ENCODE results near the gene MIPOL1. TPM values are rescaled to one million over a fixed set of nuclear protein-coding genes. Genes with fewer than 3 reads are reported as not detected.
A peak's percentile ranks its signal among the peaks of the same experiment; 100 is the strongest.

Gene MIPOL1
- total and polyA plus RNA-seq, 2 of the 13 experiments (the other 11 are each of a cell fraction or from before 2014, with no cell fraction given): 8.6 to 34.2 TPM

DNA sequence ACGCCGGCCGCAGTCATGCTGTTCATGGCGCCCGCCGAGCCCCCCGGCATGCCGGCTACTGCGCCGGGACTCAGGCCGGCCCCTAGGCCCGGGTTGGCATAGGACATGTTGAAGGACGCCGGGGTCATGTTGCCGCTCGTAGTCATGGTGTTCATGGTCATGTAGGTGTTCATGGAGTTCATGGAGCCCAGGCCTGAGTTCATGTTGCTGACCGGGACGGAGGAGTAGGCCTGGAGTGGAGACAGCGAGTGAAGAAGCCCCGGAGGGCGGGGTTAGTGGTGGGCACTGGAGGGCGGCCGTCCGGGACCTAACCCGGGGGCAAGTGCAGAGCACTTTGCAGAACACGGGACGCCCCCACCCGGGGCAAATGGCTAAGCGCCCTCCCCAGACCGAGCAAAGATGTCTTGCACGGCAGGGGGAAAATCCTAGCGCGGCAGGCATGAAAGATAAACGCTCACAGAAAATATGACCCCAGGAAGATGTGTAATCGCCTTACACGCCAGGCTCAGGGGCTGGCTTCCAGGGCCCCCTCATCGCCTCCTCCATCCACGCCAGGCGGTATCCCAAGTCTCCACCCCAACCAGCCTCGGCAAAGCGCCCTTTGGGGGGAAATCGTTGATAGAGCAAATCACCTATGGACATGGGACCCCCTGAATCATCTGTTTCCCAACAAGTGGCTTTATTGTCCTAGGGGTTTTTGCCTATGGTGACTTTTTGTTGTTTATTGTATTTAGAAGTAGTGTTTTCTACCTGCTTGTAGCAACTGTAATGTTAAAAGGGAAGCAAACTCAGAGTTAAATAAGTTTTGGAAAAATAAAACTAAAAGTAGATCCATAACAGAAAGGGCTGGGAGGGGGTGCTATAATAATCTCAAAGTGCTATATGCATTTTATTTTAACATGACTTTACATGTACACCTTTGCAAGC is 395.0 kb downstream of the MIPOL1 start (continued):
- TF ChIP-seq NRL (CRISPR knock-in tag; IDR thresholded peaks at IDR 0.05; ENCODE audit: borderline replicate concordance): 0 out of 2 replicates have a peak, but pooled peaks have one; percentile 46
- TF ChIP-seq PITX1 (CRISPR knock-in tag; IDR thresholded peaks at IDR 0.05): peak; percentile 56; the same call in 1 of the 2 replicates
- TF ChIP-seq ZNF775 (CRISPR knock-in tag; IDR thresholded peaks at IDR 0.05; ENCODE audit: borderline replicate concordance): no peak
- 0 out of 2 replicates have a peak, but pooled peaks have one; percentile 26 for TF ChIP-seq ZNF432 (CRISPR knock-in tag; IDR thresholded peaks at IDR 0.05; ENCODE audit: borderline replicate concordance)
- TF ChIP-seq MED1 (CRISPR knock-in tag; IDR thresholded peaks at IDR 0.05): peak; percentile 32; the same call in 1 of the 2 replicates
- TF ChIP-seq WIZ (CRISPR knock-in tag; IDR thresholded peaks at IDR 0.05): 0 out of 2 replicates have a peak, but pooled peaks have one; percentile 44
- peak; percentile 92 for TF ChIP-seq RBM22 (optimal IDR thresholded peaks at IDR 0.05; ENCODE audit: low read length)
- TF ChIP-seq HNRNPL (IDR thresholded peaks at IDR 0.05; ENCODE audit: low read depth, low read length): 0 out of 2 replicates have a peak, but pooled peaks have one; percentile 25
- peak; percentile 27; the same call in 1 of the 2 replicates for TF ChIP-seq ZFX (CRISPR knock-in tag; IDR thresholded peaks at IDR 0.05; ENCODE audit: low read depth)
- 0 out of 2 replicates have a peak, but pooled peaks have one; percentile 33 for TF ChIP-seq ZNF766 (CRISPR knock-in tag; IDR thresholded peaks at IDR 0.05; ENCODE audit: borderline replicate concordance)
- TF ChIP-seq POLR2AphosphoS2 (IDR thresholded peaks at IDR 0.05; ENCODE audit: low read depth, low read length): peak; percentile 52; the same call in 1 of the 2 replicates
- TF ChIP-seq ARHGAP35 (CRISPR knock-in tag; IDR thresholded peaks at IDR 0.05; ENCODE audit: borderline replicate concordance): 0 out of 2 replicates have a peak, but pooled peaks have one; percentile 18
- TF ChIP-seq, protein P1, sequence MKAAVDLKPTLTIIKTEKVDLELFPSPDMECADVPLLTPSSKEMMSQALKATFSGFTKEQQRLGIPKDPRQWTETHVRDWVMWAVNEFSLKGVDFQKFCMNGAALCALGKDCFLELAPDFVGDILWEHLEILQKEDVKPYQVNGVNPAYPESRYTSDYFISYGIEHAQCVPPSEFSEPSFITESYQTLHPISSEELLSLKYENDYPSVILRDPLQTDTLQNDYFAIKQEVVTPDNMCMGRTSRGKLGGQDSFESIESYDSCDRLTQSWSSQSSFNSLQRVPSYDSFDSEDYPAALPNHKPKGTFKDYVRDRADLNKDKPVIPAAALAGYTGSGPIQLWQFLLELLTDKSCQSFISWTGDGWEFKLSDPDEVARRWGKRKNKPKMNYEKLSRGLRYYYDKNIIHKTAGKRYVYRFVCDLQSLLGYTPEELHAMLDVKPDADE (CRISPR knock-in tag; IDR thresholded peaks at IDR 0.05): no peak
- TF ChIP-seq, protein P2, sequence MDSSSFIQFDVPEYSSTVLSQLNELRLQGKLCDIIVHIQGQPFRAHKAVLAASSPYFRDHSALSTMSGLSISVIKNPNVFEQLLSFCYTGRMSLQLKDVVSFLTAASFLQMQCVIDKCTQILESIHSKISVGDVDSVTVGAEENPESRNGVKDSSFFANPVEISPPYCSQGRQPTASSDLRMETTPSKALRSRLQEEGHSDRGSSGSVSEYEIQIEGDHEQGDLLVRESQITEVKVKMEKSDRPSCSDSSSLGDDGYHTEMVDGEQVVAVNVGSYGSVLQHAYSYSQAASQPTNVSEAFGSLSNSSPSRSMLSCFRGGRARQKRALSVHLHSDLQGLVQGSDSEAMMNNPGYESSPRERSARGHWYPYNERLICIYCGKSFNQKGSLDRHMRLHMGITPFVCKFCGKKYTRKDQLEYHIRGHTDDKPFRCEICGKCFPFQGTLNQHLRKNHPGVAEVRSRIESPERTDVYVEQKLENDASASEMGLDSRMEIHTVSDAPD (CRISPR knock-in tag; IDR thresholded peaks at IDR 0.05): 0 out of 2 replicates have a peak, but pooled peaks have one; percentile 76
- TF ChIP-seq MZF1 (CRISPR knock-in tag; IDR thresholded peaks at IDR 0.05; ENCODE audit: borderline replicate concordance): 0 out of 2 replicates have a peak, but pooled peaks have one; percentile 42
- TF ChIP-seq RFX1 (IDR thresholded peaks at IDR 0.05): no peak
- TF ChIP-seq MLX (CRISPR knock-in tag; IDR thresholded peaks at IDR 0.05): no peak
- 0 out of 2 replicates have a peak, but pooled peaks have one; percentile 16 for TF ChIP-seq HES4 (CRISPR knock-in tag; IDR thresholded peaks at IDR 0.05; ENCODE audit: borderline replicate concordance)
- TF ChIP-seq ZSCAN20 (CRISPR knock-in tag; IDR thresholded peaks at IDR 0.05; ENCODE audit: borderline replicate concordance): 0 out of 2 replicates have a peak, but pooled peaks have one; percentile 38
- TF ChIP-seq KLF6 (CRISPR knock-in tag; IDR thresholded peaks at IDR 0.05): 0 out of 2 replicates have a peak, but pooled peaks have one; percentile 15
- 0 out of 2 replicates have a peak, but pooled peaks have one; percentile 12 for TF ChIP-seq ZSCAN22 (CRISPR knock-in tag; IDR thresholded peaks at IDR 0.05)
- peak; percentile 32; the same call in 1 of the 2 replicates for TF ChIP-seq TEF (CRISPR knock-in tag; IDR thresholded peaks at IDR 0.05)
- no peak for TF ChIP-seq NR3C1 (CRISPR knock-in tag; IDR thresholded peaks at IDR 0.05)
- TF ChIP-seq ZFY (CRISPR knock-in tag; IDR thresholded peaks at IDR 0.05): peak; percentile 37; the same call in 1 of the 2 replicates
